HG03066 (cell line): Measurements from ENCODE around the gene POU3F4.

Experiments used
- ATAC-seq: cut with Tn5 transposase; IDR thresholded peaks from one replicate; pipeline ENCODE4 v1.9.1; 2021; ENCODE audit warnings: low read depth; ENCODE audit not compliant: unreplicated experiment

Gene POU3F4

GRCh38 chrX:83508006-83508405 lies at the start of gene POU3F4:
POU3F4 (plus strand) TSS chrX:83508290; CDS start chrX:83508325, 35 bp downstream.
- no peak for ATAC-seq

- ATAC-seq, result no peak
Measured at GRCh38 chrX:83469551-83469950, 38.5 kb upstream of the POU3F4 start.

GRCh38 chrX:83495898-83496297 lies 12.2 kb upstream of the POU3F4 start:
- no peak for ATAC-seq

- no peak for ATAC-seq
Measured at GRCh38 chrX:83501003-83501402, 7.1 kb upstream of the POU3F4 start.

GRCh38 chrX:83501530-83501929 lies 6.6 kb upstream of the POU3F4 start:
- ATAC-seq, result no peak

GRCh38 chrX:83504721-83505479 lies 3.2 kb upstream of the POU3F4 start:
- ATAC-seq, result no peak

- ATAC-seq, result no peak
Measured at GRCh38 chrX:83508526-83509253, 600 bp downstream of the POU3F4 start.

- no peak for ATAC-seq
Measured at GRCh38 chrX:83509254-83509801, 1.2 kb downstream of the POU3F4 start.

GRCh38 chrX:83510510-83511062 lies 2.5 kb downstream of the POU3F4 start:
- no peak for ATAC-seq

- no peak for ATAC-seq
Measured at GRCh38 chrX:83511208-83511607, 3.1 kb downstream of the POU3F4 start.

- ATAC-seq, result no peak
Measured at GRCh38 chrX:83512111-83512510, 4.0 kb downstream of the POU3F4 start.

GRCh38 chrX:83516597-83516996 lies 8.5 kb downstream of the POU3F4 start:
- ATAC-seq, result no peak

GRCh38 chrX:83521905-83522304 lies 13.8 kb downstream of the POU3F4 start:
- no peak for ATAC-seq

GRCh38 chrX:83529950-83530349 lies 21.9 kb downstream of the POU3F4 start:
- no peak for ATAC-seq

- peak; percentile 80 for ATAC-seq
Measured at GRCh38 chrX:83535417-83536196, 27.5 kb downstream of the POU3F4 start.
